ENCODE results near the gene ZNF160. TPM values are rescaled to one million over a fixed set of nuclear protein-coding genes. Genes with fewer than 3 reads are reported as not detected.
A peak's percentile ranks its signal among the peaks of the same experiment; 100 is the strongest.
"Not testable (repeated sequence)": the region's sequence is repeated elsewhere in the genome, so short reads cannot be mapped to it uniquely, and the experiment has no call there.

ZNF160 gene
- polyA plus RNA-seq, 4 donors = 4.6 to 129 (median 8.9) TPM

DNA sequence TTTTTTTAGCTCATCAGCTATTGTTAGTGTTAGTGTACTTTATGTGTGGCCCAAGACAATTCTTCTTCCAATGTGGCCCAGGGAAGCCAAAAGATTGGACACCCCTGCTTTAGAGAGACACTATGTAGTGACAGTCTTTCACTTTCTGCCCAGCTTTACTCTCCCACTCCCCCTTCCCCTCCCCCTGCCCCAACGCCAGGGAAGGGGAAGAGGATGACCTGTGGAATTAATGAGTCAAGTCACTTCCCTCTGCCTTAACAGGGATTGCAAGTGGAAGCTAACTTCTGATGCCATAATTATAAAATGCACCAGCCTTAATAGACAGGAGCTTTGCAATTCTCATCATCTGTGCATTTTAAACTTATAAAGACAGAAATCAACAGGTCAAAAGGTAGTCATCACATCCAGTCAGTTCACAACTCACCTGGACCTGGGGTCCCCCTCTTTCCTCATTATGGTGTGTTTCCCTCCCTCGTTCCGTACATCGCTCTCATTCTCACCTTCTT lies 27.9 kb upstream of the ZNF160 start:
- peaks cover 0 to 20% (median 0%) of the 10 kb centered on the region in 3 donors for H3K4me1 ChIP-seq (ENCODE audit: control insufficient read depth in 3 of 3, insufficient read depth in 2 of 3, low read depth in 1 of 3, low read length in 2 of 3)
- no peaks in the 10 kb centered on the region for H3K27me3 ChIP-seq (ENCODE audit: control insufficient read depth in 3 of 3, insufficient read depth in 3 of 3, low read length in 3 of 3)
- peak overlapping the region in 1 of 3 donors; percentile 98 for H3K4me3 ChIP-seq (ENCODE audit: low read depth in 1 of 3, low read length in 3 of 3)
- H3K36me3 ChIP-seq (ENCODE audit: control insufficient read depth in 3 of 3, insufficient read depth in 2 of 3, low read depth in 1 of 3, low read length in 3 of 3) = peaks cover 0 to 10% (median 0%) of the 10 kb centered on the region in 3 donors
- peak in 1 of 2 donors; percentile 53 for DNase-seq
- peaks cover 0 to 7% of the 10 kb centered on the region in 2 donors for H3K9me3 ChIP-seq (ENCODE audit: control insufficient read depth in 2 of 2, insufficient read depth in 1 of 2, low read depth in 1 of 2, low read length in 1 of 2)
- H3K27ac ChIP-seq (ENCODE audit: low read depth in 1 of 3, low read length in 2 of 3) = peak overlapping the region in 1 of 3 donors; percentile 99
- FAIRE-seq = no peak
- WGBS, 3 donors = 74 to 98% (median 91%) methylated on average over 3 to 4 of the region's 4 CpGs

DNA sequence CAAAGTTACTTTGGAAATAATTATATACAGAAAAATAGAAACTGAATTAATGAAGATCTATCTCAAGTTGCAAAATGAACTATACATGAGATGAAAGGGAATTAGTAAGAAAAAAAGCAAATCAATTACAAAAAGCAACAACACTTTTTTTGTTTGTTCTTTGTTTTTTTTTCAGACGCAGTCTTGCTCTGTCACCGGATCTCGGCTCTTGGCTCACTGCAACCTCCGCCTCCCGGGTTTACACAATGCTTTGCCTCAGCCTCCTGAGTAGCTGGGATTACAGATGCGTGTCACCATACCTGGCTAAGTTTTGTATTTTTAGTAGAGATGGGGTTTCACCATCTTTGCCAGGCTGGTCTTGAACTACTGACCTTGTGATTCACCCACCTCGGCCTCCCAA lies 27.3 kb upstream of the ZNF160 start:
- FAIRE-seq (no peak), DNase-seq (peak in 1 of 2 donors; percentile 61)
- H3K27ac ChIP-seq (ENCODE audit: low read depth in 1 of 3, low read length in 2 of 3) = peak overlapping the region in 1 of 3 donors; percentile 99
- H3K36me3 ChIP-seq (ENCODE audit: control insufficient read depth in 3 of 3, insufficient read depth in 2 of 3, low read depth in 1 of 3, low read length in 3 of 3) = peaks cover 0 to 10% (median 0%) of the 10 kb centered on the region in 3 donors
- WGBS, 3 donors = 76 to 87% (median 76%) methylated on average over 7 of the region's 7 CpGs
- H3K9me3 ChIP-seq (ENCODE audit: control insufficient read depth in 2 of 2, insufficient read depth in 1 of 2, low read depth in 1 of 2, low read length in 1 of 2) = peaks cover 0 to 7% of the 10 kb centered on the region in 2 donors
- peak overlapping the region in 1 of 3 donors; percentile 98 for H3K4me3 ChIP-seq (ENCODE audit: low read depth in 1 of 3, low read length in 3 of 3)
- no peaks in the 10 kb centered on the region for H3K27me3 ChIP-seq (ENCODE audit: control insufficient read depth in 3 of 3, insufficient read depth in 3 of 3, low read length in 3 of 3)
- peaks cover 0 to 26% (median 0%) of the 10 kb centered on the region in 3 donors for H3K4me1 ChIP-seq (ENCODE audit: control insufficient read depth in 3 of 3, insufficient read depth in 2 of 3, low read depth in 1 of 3, low read length in 2 of 3)

GRCh38 chr19:53126733-53127526 lies 23.7 kb upstream of the ZNF160 start:
- H3K9me3 ChIP-seq (ENCODE audit: control insufficient read depth in 2 of 2, insufficient read depth in 1 of 2, low read depth in 1 of 2, low read length in 1 of 2); H3K27me3 ChIP-seq (ENCODE audit: control insufficient read depth in 3 of 3, insufficient read depth in 3 of 3, low read length in 3 of 3); FAIRE-seq: not testable (repeated sequence)
- DNase-seq = peak in 1 of 2 donors; percentile 63
- H3K4me3 ChIP-seq (ENCODE audit: low read depth in 1 of 3, low read length in 3 of 3) = peak overlapping the region in 1 of 3 donors; percentile 19
- H3K4me1 ChIP-seq (ENCODE audit: control insufficient read depth in 3 of 3, insufficient read depth in 2 of 3, low read depth in 1 of 3, low read length in 2 of 3) = peaks cover 0 to 32% (median 0%) of the 10 kb centered on the region in 3 donors
- H3K36me3 ChIP-seq (ENCODE audit: control insufficient read depth in 3 of 3, insufficient read depth in 2 of 3, low read depth in 1 of 3, low read length in 3 of 3) = peaks cover 0 to 26% (median 0%) of the 10 kb centered on the region in 3 donors
- peak overlapping the region in 1 of 3 donors; percentile 96 for H3K27ac ChIP-seq (ENCODE audit: low read depth in 1 of 3, low read length in 2 of 3)
- 49 to 66% (median 53%) methylated on average over 7 to 8 of the region's 15 CpGs for WGBS, 3 donors

GRCh38 chr19:53123400-53123799 lies 20.2 kb upstream of the ZNF160 start:
- no peaks in the 10 kb centered on the region for H3K27me3 ChIP-seq (ENCODE audit: control insufficient read depth in 3 of 3, insufficient read depth in 3 of 3, low read length in 3 of 3)
- no peak for FAIRE-seq
- 78 to 90% (median 83%) methylated on average over 7 of the region's 7 CpGs for WGBS, 3 donors

GRCh38 chr19:53112286-53112685 lies 9.1 kb upstream of the ZNF160 start:
- H3K27me3 ChIP-seq (ENCODE audit: control insufficient read depth in 3 of 3, insufficient read depth in 3 of 3, low read length in 3 of 3) = no peaks in the 10 kb centered on the region
- H3K36me3 ChIP-seq (ENCODE audit: control insufficient read depth in 3 of 3, insufficient read depth in 2 of 3, low read depth in 1 of 3, low read length in 3 of 3) = peaks cover 1 to 39% (median 4%) of the 10 kb centered on the region in 3 donors
- H3K4me1 ChIP-seq (ENCODE audit: control insufficient read depth in 3 of 3, insufficient read depth in 2 of 3, low read depth in 1 of 3, low read length in 2 of 3) = no peaks in the 10 kb centered on the region
- no peak for DNase-seq
- H3K27ac ChIP-seq (ENCODE audit: low read depth in 1 of 3, low read length in 2 of 3) = no peak overlapping the region
- H3K4me3 ChIP-seq (ENCODE audit: low read depth in 1 of 3, low read length in 3 of 3) = no peak overlapping the region
- peaks cover 4 to 63% of the 10 kb centered on the region in 2 donors for H3K9me3 ChIP-seq (ENCODE audit: control insufficient read depth in 2 of 2, insufficient read depth in 1 of 2, low read depth in 1 of 2, low read length in 1 of 2)
- no peak for FAIRE-seq
- 93 to 96% (median 95%) methylated on average over 2 of the region's 2 CpGs for WGBS, 3 donors

More at GRCh38 chr19:53123400-53123799, 20.2 kb upstream of the ZNF160 start:
- Histone ChIP-seq H3K4me3 (ENCODE audit: low read depth in 1 of 3, low read length in 3 of 3) (no peak overlapping the region), H3K9me3 (ENCODE audit: control insufficient read depth in 2 of 2, insufficient read depth in 1 of 2, low read depth in 1 of 2, low read length in 1 of 2) (peaks cover 0 to 6% of the 10 kb centered on the region in 2 donors), H3K27ac (ENCODE audit: low read depth in 1 of 3, low read length in 2 of 3) (no peak overlapping the region), H3K36me3 (ENCODE audit: control insufficient read depth in 3 of 3, insufficient read depth in 2 of 3, low read depth in 1 of 3, low read length in 3 of 3) (peaks cover 0 to 42% (median 0%) of the 10 kb centered on the region in 3 donors), H3K4me1 (ENCODE audit: control insufficient read depth in 3 of 3, insufficient read depth in 2 of 3, low read depth in 1 of 3, low read length in 2 of 3) (peaks cover 0 to 23% (median 0%) of the 10 kb centered on the region in 3 donors)
- no peak for DNase-seq

DNA sequence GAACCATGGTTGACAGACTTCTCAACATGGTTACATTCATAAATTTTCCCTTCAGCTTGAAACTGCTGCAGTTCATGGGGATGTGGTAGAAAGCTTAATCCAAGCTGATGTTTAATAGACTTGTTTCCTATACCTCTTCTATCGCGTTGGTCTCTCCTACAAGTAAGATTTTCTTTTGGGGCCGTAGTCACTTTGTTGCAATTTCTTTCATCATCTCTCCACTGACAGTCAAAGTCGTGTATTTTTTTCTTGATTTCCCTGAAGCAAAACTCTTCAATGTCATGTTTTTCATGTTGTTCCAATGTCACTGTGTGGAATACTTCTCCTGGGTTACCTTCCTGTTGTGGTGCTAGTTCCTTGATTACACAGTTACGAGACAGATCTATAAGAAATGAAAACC lies 6.3 kb upstream of the ZNF160 start:
- H3K27me3 ChIP-seq (ENCODE audit: control insufficient read depth in 3 of 3, insufficient read depth in 3 of 3, low read length in 3 of 3) = no peaks in the 10 kb centered on the region
- H3K9me3 ChIP-seq (ENCODE audit: control insufficient read depth in 2 of 2, insufficient read depth in 1 of 2, low read depth in 1 of 2, low read length in 1 of 2) = peaks cover under 1 to 44% of the 10 kb centered on the region in 2 donors
- peaks cover 1 to 25% (median 2%) of the 10 kb centered on the region in 3 donors for H3K36me3 ChIP-seq (ENCODE audit: control insufficient read depth in 3 of 3, insufficient read depth in 2 of 3, low read depth in 1 of 3, low read length in 3 of 3)
- H3K4me3 ChIP-seq (ENCODE audit: low read depth in 1 of 3, low read length in 3 of 3) = no peak overlapping the region
- H3K27ac ChIP-seq (ENCODE audit: low read depth in 1 of 3, low read length in 2 of 3) = no peak overlapping the region
- FAIRE-seq (no peak), DNase-seq (no peak)
- H3K4me1 ChIP-seq (ENCODE audit: control insufficient read depth in 3 of 3, insufficient read depth in 2 of 3, low read depth in 1 of 3, low read length in 2 of 3) = no peaks in the 10 kb centered on the region
- 91 to 95% (median 94%) methylated on average over 5 of the region's 5 CpGs for WGBS, 3 donors

DNA sequence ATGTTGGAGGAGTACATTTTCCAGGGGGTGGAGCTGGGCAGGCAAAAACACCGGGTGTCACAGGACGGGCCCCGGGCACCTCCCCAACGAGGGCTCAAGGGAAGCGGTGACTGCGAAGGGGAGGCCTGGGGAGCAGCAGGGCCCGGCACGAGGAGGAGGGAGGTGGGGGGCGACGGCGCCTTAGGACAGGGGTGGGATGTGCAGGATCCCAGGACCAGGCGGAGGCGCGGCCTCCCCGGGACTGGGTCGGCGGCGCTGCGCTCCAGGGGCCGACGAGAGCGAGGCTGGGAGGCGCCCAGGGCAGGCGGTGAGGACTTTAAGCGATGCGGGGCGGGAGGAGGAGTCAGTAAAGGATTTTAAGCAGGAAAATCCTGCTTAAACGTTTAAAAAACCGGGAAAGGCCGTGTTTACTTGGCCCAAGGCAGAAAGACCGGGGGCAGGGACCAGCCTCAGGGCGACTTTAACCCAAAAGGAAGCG lies 427 bp downstream of the ZNF160 start:
- Histone ChIP-seq H3K27me3 (ENCODE audit: control insufficient read depth in 3 of 3, insufficient read depth in 3 of 3, low read length in 3 of 3) (no peaks in the 10 kb centered on the region), H3K4me1 (ENCODE audit: control insufficient read depth in 3 of 3, insufficient read depth in 2 of 3, low read depth in 1 of 3, low read length in 2 of 3) (peaks cover 3 to 25% (median 11%) of the 10 kb centered on the region in 3 donors), H3K9me3 (ENCODE audit: control insufficient read depth in 2 of 2, insufficient read depth in 1 of 2, low read depth in 1 of 2, low read length in 1 of 2) (peaks cover 0 to 3% of the 10 kb centered on the region in 2 donors), H3K36me3 (ENCODE audit: control insufficient read depth in 3 of 3, insufficient read depth in 2 of 3, low read depth in 1 of 3, low read length in 3 of 3) (peaks cover under 1 to 25% (median 2%) of the 10 kb centered on the region in 3 donors), H3K27ac (ENCODE audit: low read depth in 1 of 3, low read length in 2 of 3) (peak overlapping the region; percentile 89 to 100 (median 99)), H3K4me3 (ENCODE audit: low read depth in 1 of 3, low read length in 3 of 3) (peak overlapping the region; percentile 83 to 100 (median 88))
- FAIRE-seq = no peak
- 1 to 2% (median 1%) methylated on average over 31 to 33 of the region's 33 CpGs for WGBS, 3 donors
- DNase-seq = peak; percentile 30 to 70

DNA sequence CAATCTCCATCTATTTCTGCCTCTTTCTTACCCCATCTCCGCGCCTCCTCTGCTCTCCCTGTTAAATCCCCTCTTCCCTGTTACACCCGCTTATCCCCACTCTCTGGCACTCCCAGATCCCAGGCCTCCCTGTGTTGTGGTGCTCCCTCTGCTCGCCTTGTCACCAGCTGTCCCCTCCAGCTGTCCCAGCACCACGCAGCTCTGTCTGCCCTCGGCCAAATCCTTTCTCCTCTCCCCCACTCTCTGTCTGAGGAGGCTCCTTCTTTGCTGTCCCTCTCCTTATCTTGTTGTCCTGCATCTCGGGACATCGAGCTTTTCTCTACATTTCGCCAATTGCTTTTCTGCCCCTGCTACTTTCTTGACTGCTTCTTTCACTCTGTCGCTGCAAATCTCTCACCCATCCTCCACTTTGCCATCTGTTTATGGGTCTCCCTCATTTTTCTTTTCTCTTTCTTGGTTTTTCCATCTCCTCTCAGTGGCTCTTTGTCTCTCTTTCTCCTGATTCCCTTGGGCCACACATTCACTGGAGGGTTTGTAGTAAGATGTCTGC lies 941 bp downstream of the ZNF160 start:
- Histone ChIP-seq H3K27me3 (ENCODE audit: control insufficient read depth in 3 of 3, insufficient read depth in 3 of 3, low read length in 3 of 3) (no peaks in the 10 kb centered on the region), H3K4me3 (ENCODE audit: low read depth in 1 of 3, low read length in 3 of 3) (peak overlapping the region; percentile 83 to 100 (median 88)), H3K9me3 (ENCODE audit: control insufficient read depth in 2 of 2, insufficient read depth in 1 of 2, low read depth in 1 of 2, low read length in 1 of 2) (peaks cover 0 to 3% of the 10 kb centered on the region in 2 donors), H3K36me3 (ENCODE audit: control insufficient read depth in 3 of 3, insufficient read depth in 2 of 3, low read depth in 1 of 3, low read length in 3 of 3) (peaks cover 2 to 28% (median 2%) of the 10 kb centered on the region in 3 donors), H3K4me1 (ENCODE audit: control insufficient read depth in 3 of 3, insufficient read depth in 2 of 3, low read depth in 1 of 3, low read length in 2 of 3) (peaks cover 3 to 30% (median 11%) of the 10 kb centered on the region in 3 donors), H3K27ac (ENCODE audit: low read depth in 1 of 3, low read length in 2 of 3) (peak overlapping the region in 2 of 3 donors; percentile 99 to 100)
- DNase-seq (peak in 1 of 2 donors; percentile 52), FAIRE-seq (no peak)
- WGBS, 3 donors = 33 to 52% (median 38%) methylated on average over 10 of the region's 10 CpGs

All from small intestine (tissue), 7 donors.